ENCODE data around the gene MYH7. TPM values are rescaled to one million over a fixed set of nuclear protein-coding genes. Genes with fewer than 3 reads are reported as not detected.

Gene MYH7
- polyA plus RNA-seq, 2 of the 4 experiments (the other 2 are of a cell fraction): not detected

DNA sequence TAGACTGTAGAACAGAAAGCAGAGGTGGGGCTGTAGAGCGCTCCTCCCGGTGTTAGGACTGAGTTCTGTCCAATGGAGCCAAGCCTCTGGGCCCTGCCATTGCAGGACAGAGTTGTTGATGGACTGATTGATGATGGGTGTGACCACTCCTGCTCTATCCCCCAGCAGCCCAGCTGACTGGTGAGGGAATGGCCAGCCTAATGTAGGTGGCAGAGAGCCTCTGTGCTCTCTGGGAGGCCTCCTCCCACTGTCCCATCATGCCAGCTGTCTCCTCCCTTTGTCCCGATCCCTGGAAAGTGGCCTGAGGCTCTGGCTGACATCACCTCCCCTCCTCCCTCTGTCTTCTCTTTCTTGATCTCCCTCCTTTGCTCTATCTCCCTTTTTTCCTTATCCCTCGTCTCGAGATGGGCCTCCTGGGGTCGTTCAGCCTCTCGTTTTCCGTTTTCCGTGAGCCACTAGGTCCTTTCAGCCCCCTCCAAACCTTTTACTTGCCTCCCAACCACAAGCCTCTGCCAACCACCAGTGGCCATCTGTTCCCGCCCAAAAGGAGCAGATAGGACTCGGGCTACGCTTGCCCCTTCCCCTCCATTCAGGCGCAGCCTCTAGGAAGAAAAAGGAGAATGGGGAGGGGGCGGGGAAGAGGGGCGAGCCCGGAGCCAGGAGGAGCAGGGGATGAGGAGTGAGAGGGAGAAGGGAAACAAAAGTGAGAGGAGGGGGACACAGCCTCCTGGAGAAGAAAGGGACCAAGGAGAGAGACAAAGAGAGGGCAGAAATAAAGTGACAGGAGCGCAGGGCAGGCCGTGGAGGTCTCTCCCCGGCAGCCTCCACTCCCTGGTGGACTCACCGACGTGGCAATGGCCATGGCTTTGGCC, 71.1 kb downstream of the MYH7 start (continued):
- TF ChIP-seq, protein P1, sequence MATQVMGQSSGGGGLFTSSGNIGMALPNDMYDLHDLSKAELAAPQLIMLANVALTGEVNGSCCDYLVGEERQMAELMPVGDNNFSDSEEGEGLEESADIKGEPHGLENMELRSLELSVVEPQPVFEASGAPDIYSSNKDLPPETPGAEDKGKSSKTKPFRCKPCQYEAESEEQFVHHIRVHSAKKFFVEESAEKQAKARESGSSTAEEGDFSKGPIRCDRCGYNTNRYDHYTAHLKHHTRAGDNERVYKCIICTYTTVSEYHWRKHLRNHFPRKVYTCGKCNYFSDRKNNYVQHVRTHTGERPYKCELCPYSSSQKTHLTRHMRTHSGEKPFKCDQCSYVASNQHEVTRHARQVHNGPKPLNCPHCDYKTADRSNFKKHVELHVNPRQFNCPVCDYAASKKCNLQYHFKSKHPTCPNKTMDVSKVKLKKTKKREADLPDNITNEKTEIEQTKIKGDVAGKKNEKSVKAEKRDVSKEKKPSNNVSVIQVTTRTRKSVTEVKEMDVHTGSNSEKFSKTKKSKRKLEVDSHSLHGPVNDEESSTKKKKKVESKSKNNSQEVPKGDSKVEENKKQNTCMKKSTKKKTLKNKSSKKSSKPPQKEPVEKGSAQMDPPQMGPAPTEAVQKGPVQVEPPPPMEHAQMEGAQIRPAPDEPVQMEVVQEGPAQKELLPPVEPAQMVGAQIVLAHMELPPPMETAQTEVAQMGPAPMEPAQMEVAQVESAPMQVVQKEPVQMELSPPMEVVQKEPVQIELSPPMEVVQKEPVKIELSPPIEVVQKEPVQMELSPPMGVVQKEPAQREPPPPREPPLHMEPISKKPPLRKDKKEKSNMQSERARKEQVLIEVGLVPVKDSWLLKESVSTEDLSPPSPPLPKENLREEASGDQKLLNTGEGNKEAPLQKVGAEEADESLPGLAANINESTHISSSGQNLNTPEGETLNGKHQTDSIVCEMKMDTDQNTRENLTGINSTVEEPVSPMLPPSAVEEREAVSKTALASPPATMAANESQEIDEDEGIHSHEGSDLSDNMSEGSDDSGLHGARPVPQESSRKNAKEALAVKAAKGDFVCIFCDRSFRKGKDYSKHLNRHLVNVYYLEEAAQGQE (IDR thresholded peaks at IDR 0.05): no peak
- no peak for TF ChIP-seq PHF8 (IDR thresholded peaks at IDR 0.05; ENCODE audit: borderline replicate concordance, low read depth)
- no peak for TF ChIP-seq RNF2 (IDR thresholded peaks at IDR 0.05; ENCODE audit: borderline replicate concordance, low read depth)
- no peak for TF ChIP-seq ZFP36 (IDR thresholded peaks at IDR 0.05; ENCODE audit: borderline replicate concordance, partially characterized antibody)
- no peak for TF ChIP-seq POLR2A (IDR thresholded peaks at IDR 0.05; ENCODE audit: low read length)
- no peak for TF ChIP-seq SREBF2 (IDR thresholded peaks at IDR 0.05)
- no peak for TF ChIP-seq TFCP2L1 (CRISPR knock-in tag; IDR thresholded peaks at IDR 0.05)

Small RNA genes lying within 50 kb of the gene (small RNA-seq; reads per million reads assigned to genes)
- 0 reads per million in 6 experiments for gene MIR208A
- gene MIR208B: 0 reads per million in 6 experiments

Other genes starting within 250 kb of the MYH7 start
- not detected in 2 replicates for gene RNF212B, start 197.7 kb downstream of the MYH7 start, polyA plus RNA-seq (2011; rRNA removed)
- not detected in 3 replicates for gene RNF212B, start 197.7 kb downstream of the MYH7 start, polyA plus RNA-seq (2017; fragmentation: RNase III; extraction: RNeasy Plus Mini Kit Qiagen cat#74134 plus additional on column Dnase treatment)
- 9.2 and 11.7 TPM in 2 replicates for gene HOMEZ, start 149.5 kb downstream of the MYH7 start, polyA plus RNA-seq (2011; rRNA removed)
- 7.7 to 8.8 TPM (median 8.4 TPM) in 3 replicates for gene HOMEZ, start 149.5 kb downstream of the MYH7 start, polyA plus RNA-seq (2017; fragmentation: RNase III; extraction: RNeasy Plus Mini Kit Qiagen cat#74134 plus additional on column Dnase treatment)
- 11.1 and 12.4 TPM in 2 replicates for gene PPP1R3E, start 132.8 kb downstream of the MYH7 start, polyA plus RNA-seq (2011; rRNA removed)
- 5.3 to 7.5 TPM (median 6.8 TPM) in 3 replicates for gene PPP1R3E, start 132.8 kb downstream of the MYH7 start, polyA plus RNA-seq (2017; fragmentation: RNase III; extraction: RNeasy Plus Mini Kit Qiagen cat#74134 plus additional on column Dnase treatment)
- gene BCL2L2, start 128.8 kb downstream of the MYH7 start, polyA plus RNA-seq (2011; rRNA removed): 17.8 and 20.8 TPM in 2 replicates
- 24.7 to 25.4 TPM (median 25.2 TPM) in 3 replicates for gene BCL2L2, start 128.8 kb downstream of the MYH7 start, polyA plus RNA-seq (2017; fragmentation: RNase III; extraction: RNeasy Plus Mini Kit Qiagen cat#74134 plus additional on column Dnase treatment)
- gene PABPN1, start 114.2 kb downstream of the MYH7 start, polyA plus RNA-seq (2011; rRNA removed): 197 and 234 TPM in 2 replicates
- 148 to 158 TPM (median 157 TPM) in 3 replicates for gene PABPN1, start 114.2 kb downstream of the MYH7 start, polyA plus RNA-seq (2017; fragmentation: RNase III; extraction: RNeasy Plus Mini Kit Qiagen cat#74134 plus additional on column Dnase treatment)
- 3.5 and 4.6 TPM in 2 replicates for gene SLC22A17, start 82.8 kb downstream of the MYH7 start, polyA plus RNA-seq (2011; rRNA removed)
- gene SLC22A17, start 82.8 kb downstream of the MYH7 start, polyA plus RNA-seq (2017; fragmentation: RNase III; extraction: RNeasy Plus Mini Kit Qiagen cat#74134 plus additional on column Dnase treatment): 6.3 to 9.6 TPM (median 8.4 TPM) in 3 replicates
- gene EFS, start 70.5 kb downstream of the MYH7 start, polyA plus RNA-seq (2011; rRNA removed): not detected in 2 replicates
- gene EFS, start 70.5 kb downstream of the MYH7 start, polyA plus RNA-seq (2017; fragmentation: RNase III; extraction: RNeasy Plus Mini Kit Qiagen cat#74134 plus additional on column Dnase treatment): not detected in 3 replicates
- not detected in 2 replicates for gene IL25, start 62.9 kb downstream of the MYH7 start, polyA plus RNA-seq (2011; rRNA removed)
- not detected in 3 replicates for gene IL25, start 62.9 kb downstream of the MYH7 start, polyA plus RNA-seq (2017; fragmentation: RNase III; extraction: RNeasy Plus Mini Kit Qiagen cat#74134 plus additional on column Dnase treatment)
- not detected in 2 replicates for gene CMTM5, start 58.6 kb downstream of the MYH7 start, polyA plus RNA-seq (2011; rRNA removed)
- gene CMTM5, start 58.6 kb downstream of the MYH7 start, polyA plus RNA-seq (2017; fragmentation: RNase III; extraction: RNeasy Plus Mini Kit Qiagen cat#74134 plus additional on column Dnase treatment): not detected in 3 replicates
- not detected in 2 replicates for gene MYH6, start 27.4 kb downstream of the MYH7 start, polyA plus RNA-seq (2011; rRNA removed)
- gene MYH6, start 27.4 kb downstream of the MYH7 start, polyA plus RNA-seq (2017; fragmentation: RNase III; extraction: RNeasy Plus Mini Kit Qiagen cat#74134 plus additional on column Dnase treatment): not detected in 3 replicates
- gene NGDN, start 34.0 kb upstream of the MYH7 start, polyA plus RNA-seq (2011; rRNA removed): 99.5 and 108 TPM in 2 replicates
- 62.9 to 68.3 TPM (median 63.5 TPM) in 3 replicates for gene NGDN, start 34.0 kb upstream of the MYH7 start, polyA plus RNA-seq (2017; fragmentation: RNase III; extraction: RNeasy Plus Mini Kit Qiagen cat#74134 plus additional on column Dnase treatment)
- gene ZFHX2, start 116.1 kb upstream of the MYH7 start, polyA plus RNA-seq (2011; rRNA removed): 0.34 and 0.66 TPM in 2 replicates
- gene ZFHX2, start 116.1 kb upstream of the MYH7 start, polyA plus RNA-seq (2017; fragmentation: RNase III; extraction: RNeasy Plus Mini Kit Qiagen cat#74134 plus additional on column Dnase treatment): 0.88 to 1.3 TPM (median 1.1 TPM) in 3 replicates
- gene THTPA, start 120.6 kb upstream of the MYH7 start, polyA plus RNA-seq (2011; rRNA removed): 8.1 and 15.3 TPM in 2 replicates
- 21.0 to 24.0 TPM (median 23.9 TPM) in 3 replicates for gene THTPA, start 120.6 kb upstream of the MYH7 start, polyA plus RNA-seq (2017; fragmentation: RNase III; extraction: RNeasy Plus Mini Kit Qiagen cat#74134 plus additional on column Dnase treatment)
- 83.7 and 122 TPM in 2 replicates for gene AP1G2, start 132.1 kb upstream of the MYH7 start, polyA plus RNA-seq (2011; rRNA removed)
- gene AP1G2, start 132.1 kb upstream of the MYH7 start, polyA plus RNA-seq (2017; fragmentation: RNase III; extraction: RNeasy Plus Mini Kit Qiagen cat#74134 plus additional on column Dnase treatment): 60.3 to 83.9 TPM (median 80.6 TPM) in 3 replicates
- gene JPH4, start 143.1 kb upstream of the MYH7 start, polyA plus RNA-seq (2011; rRNA removed): 0.03 and 0.05 TPM in 2 replicates
- gene JPH4, start 143.1 kb upstream of the MYH7 start, polyA plus RNA-seq (2017; fragmentation: RNase III; extraction: RNeasy Plus Mini Kit Qiagen cat#74134 plus additional on column Dnase treatment): 0.03 TPM in 1 of 3 replicates, not detected in the others
- 8.6 and 10.7 TPM in 2 replicates for gene DHRS2, start 200.7 kb upstream of the MYH7 start, polyA plus RNA-seq (2011; rRNA removed)
- gene DHRS2, start 200.7 kb upstream of the MYH7 start, polyA plus RNA-seq (2017; fragmentation: RNase III; extraction: RNeasy Plus Mini Kit Qiagen cat#74134 plus additional on column Dnase treatment): 2.3 to 3.4 TPM (median 3.2 TPM) in 3 replicates

Measured in A549 (cell line).